Measurements from ENCODE around the gene KCNMA1. TPM values are rescaled to one million over a fixed set of nuclear protein-coding genes. Genes with fewer than 3 reads are reported as not detected.

The KCNMA1 gene
- total and polyA plus RNA-seq, 7 experiments from 2014 or later, result 0.42 TPM; not detected in 6

- Mint-ChIP-seq H3K9me3 (peaks cover 0 to 5% (median 0%) of the 10 kb centered on the region in 11 donors), H3K27ac (no peak overlapping the region), H3K4me1 (no peaks in the 10 kb centered on the region), H3K4me3 (no peak overlapping the region), H3K36me3 (no peaks in the 10 kb centered on the region), H3K27me3 (peaks cover 4 to 19% (median 12%) of the 10 kb centered on the region in 5 donors)
- no peaks in the 10 kb centered on the region for H3K27me3 ChIP-seq (ENCODE audit: control insufficient read depth in 2 of 2, insufficient read depth in 2 of 2, low read length in 2 of 2)
- H3K27ac ChIP-seq (ENCODE audit: low read depth, low read length), result no peak overlapping the region
- POLR2A ChIA-PET, result interaction anchor here (0.7 kb wide), 1 partner anchor 1365 kb away, joined by 4 read pairs; no protein-coding TSS in a partner anchor
- ATAC-seq (no peak), DNase-seq (no peak)
- H3K9me3 ChIP-seq (ENCODE audit: control insufficient read depth in 2 of 3, low read length in 3 of 3), result no peaks in the 10 kb centered on the region
- CTCF ChIA-PET, result no interaction called here
- no peak overlapping the region for H3K4me3 ChIP-seq (ENCODE audit: low read length)
- intact Hi-C loops (cut with micrococcal nuclease), result no loop called here
- no peaks in the 10 kb centered on the region for H3K36me3 ChIP-seq (ENCODE audit: control insufficient read depth in 2 of 3, insufficient read depth in 3 of 3, low read length in 3 of 3)
- no peaks in the 10 kb centered on the region for H3K4me1 ChIP-seq (ENCODE audit: control insufficient read depth in 2 of 2, insufficient read depth in 2 of 2, low read length in 2 of 2)
These were observed 347.8 kb downstream of the KCNMA1 start for GRCh38 chr10:77289790-77290189.

GRCh38 chr10:77289027-77289501, 348.5 kb downstream of the KCNMA1 start:
- no peak for ATAC-seq

DNA sequence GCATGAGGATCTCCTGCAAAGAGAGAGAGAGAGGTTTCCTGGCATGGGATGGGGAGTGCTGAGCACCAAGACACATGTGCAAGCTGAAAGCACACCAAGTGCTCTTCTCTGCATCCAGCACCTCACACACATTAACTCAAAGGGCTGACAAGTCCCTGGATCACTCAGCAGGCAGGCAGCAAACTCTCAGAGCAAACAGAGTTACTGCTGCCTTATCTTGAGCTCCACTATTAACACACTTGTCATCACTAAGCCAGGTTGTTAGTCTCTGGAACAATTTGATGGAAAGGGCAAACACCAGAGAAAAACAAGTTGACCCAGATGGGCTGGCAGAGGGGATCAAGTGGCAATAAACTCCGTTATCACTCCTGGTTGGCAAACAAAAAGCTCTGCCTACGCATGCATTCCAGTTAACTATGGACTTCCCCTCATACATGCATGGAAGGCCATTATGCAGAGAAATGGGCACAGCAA, 349.9 kb downstream of the KCNMA1 start:
- ATAC-seq, result no peak
- no peak overlapping the region for H3K4me3 Mint-ChIP-seq
- POLR2A ChIA-PET, result no interaction called here
- no peak overlapping the region for H3K27ac Mint-ChIP-seq
- CTCF ChIA-PET, result no interaction called here
- no peaks in the 10 kb centered on the region for H3K4me1 Mint-ChIP-seq
- Histone ChIP-seq H3K27me3 (ENCODE audit: control insufficient read depth in 2 of 2, insufficient read depth in 2 of 2, low read length in 2 of 2) (no peaks in the 10 kb centered on the region), H3K4me1 (ENCODE audit: control insufficient read depth in 2 of 2, insufficient read depth in 2 of 2, low read length in 2 of 2) (no peaks in the 10 kb centered on the region), H3K9me3 (ENCODE audit: control insufficient read depth in 2 of 3, low read length in 3 of 3) (no peaks in the 10 kb centered on the region), H3K4me3 (ENCODE audit: low read length) (no peak overlapping the region), H3K36me3 (ENCODE audit: control insufficient read depth in 2 of 3, insufficient read depth in 3 of 3, low read length in 3 of 3) (no peaks in the 10 kb centered on the region), H3K27ac (ENCODE audit: low read depth, low read length) (no peak overlapping the region)
- intact Hi-C loops (cut with micrococcal nuclease), result no loop called here
- H3K9me3 Mint-ChIP-seq, result peaks cover 0 to 6% (median 0%) of the 10 kb centered on the region in 11 donors
- H3K27me3 Mint-ChIP-seq, result peaks cover 7 to 27% (median 20%) of the 10 kb centered on the region in 5 donors
- H3K36me3 Mint-ChIP-seq, result no peaks in the 10 kb centered on the region
- no peak for DNase-seq

More at GRCh38 chr10:77289027-77289501, 348.5 kb downstream of the KCNMA1 start:
- Mint-ChIP-seq H3K9me3 (peaks cover 0 to 5% (median 0%) of the 10 kb centered on the region in 11 donors), H3K27ac (no peak overlapping the region), H3K4me3 (no peak overlapping the region), H3K36me3 (no peaks in the 10 kb centered on the region), H3K4me1 (no peaks in the 10 kb centered on the region), H3K27me3 (peaks cover 4 to 19% (median 12%) of the 10 kb centered on the region in 5 donors)
- no peak overlapping the region for H3K27ac ChIP-seq (ENCODE audit: low read depth, low read length)
- ChIA-PET POLR2A (no interaction called here), CTCF (no interaction called here)
- H3K27me3 ChIP-seq (ENCODE audit: control insufficient read depth in 2 of 2, insufficient read depth in 2 of 2, low read length in 2 of 2), result no peaks in the 10 kb centered on the region
- intact Hi-C loops (cut with micrococcal nuclease), result no loop called here
- no peak for DNase-seq
- H3K4me1 ChIP-seq (ENCODE audit: control insufficient read depth in 2 of 2, insufficient read depth in 2 of 2, low read length in 2 of 2), result no peaks in the 10 kb centered on the region
- H3K36me3 ChIP-seq (ENCODE audit: control insufficient read depth in 2 of 3, insufficient read depth in 3 of 3, low read length in 3 of 3), result no peaks in the 10 kb centered on the region
- H3K4me3 ChIP-seq (ENCODE audit: low read length), result no peak overlapping the region
- no peaks in the 10 kb centered on the region for H3K9me3 ChIP-seq (ENCODE audit: control insufficient read depth in 2 of 3, low read length in 3 of 3)

DNA sequence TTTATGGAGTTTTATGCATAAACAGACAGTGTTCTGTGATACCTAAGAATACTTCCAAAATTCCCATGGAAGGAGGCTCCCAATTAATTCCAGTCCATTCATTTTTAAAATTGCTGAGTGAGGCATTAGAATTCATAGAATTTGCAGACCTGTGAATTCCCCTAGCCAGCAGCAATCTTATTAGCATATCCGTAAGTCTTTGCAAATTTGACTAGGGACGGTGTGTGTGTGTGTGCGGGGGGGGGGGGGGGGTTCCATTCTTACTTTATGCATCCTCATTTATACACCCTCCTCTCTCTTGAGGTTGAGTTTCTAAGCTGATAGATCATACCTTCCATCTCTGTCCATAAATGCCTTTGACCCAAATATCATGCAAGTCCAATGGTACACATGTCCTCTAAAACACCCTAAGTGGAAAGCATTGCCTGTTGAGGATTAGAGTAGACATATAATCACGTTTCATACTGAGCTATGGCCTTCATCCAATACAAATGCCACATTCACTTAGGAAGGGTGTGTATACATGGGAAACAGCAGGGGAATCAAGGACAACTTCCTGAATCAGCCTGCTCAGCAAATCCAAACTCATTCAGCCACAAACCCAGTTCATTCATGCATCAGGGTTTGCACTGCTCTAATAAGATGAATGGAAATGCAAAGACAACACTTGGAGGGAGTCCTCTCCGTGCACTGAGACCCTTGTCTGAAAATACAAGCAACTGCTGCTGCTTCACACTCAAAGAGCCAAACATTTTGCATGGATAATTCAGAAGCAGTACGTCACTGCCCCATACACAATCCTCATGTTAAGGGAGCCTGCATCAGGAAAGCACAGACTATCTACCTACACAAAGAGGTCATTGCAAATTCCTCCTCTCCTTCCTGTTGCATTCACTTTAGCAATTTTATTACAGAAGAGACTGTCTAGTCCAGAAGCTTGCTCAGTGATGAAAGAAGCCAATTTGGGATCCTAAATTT, 350.8 kb downstream of the KCNMA1 start:
- Histone ChIP-seq H3K4me1 (ENCODE audit: control insufficient read depth in 2 of 2, insufficient read depth in 2 of 2, low read length in 2 of 2) (no peaks in the 10 kb centered on the region), H3K9me3 (ENCODE audit: control insufficient read depth in 2 of 3, low read length in 3 of 3) (no peaks in the 10 kb centered on the region), H3K4me3 (ENCODE audit: low read length) (no peak overlapping the region), H3K27me3 (ENCODE audit: control insufficient read depth in 2 of 2, insufficient read depth in 2 of 2, low read length in 2 of 2) (no peaks in the 10 kb centered on the region), H3K36me3 (ENCODE audit: control insufficient read depth in 2 of 3, insufficient read depth in 3 of 3, low read length in 3 of 3) (no peaks in the 10 kb centered on the region), H3K27ac (ENCODE audit: low read depth, low read length) (no peak overlapping the region)
- Mint-ChIP-seq H3K27ac (no peak overlapping the region), H3K27me3 (peaks cover 9 to 31% (median 16%) of the 10 kb centered on the region in 5 donors), H3K9me3 (peaks cover 0 to 6% (median 0%) of the 10 kb centered on the region in 11 donors), H3K4me3 (no peak overlapping the region), H3K36me3 (no peaks in the 10 kb centered on the region), H3K4me1 (peaks cover 0 to 5% (median 0%) of the 10 kb centered on the region in 7 donors)
- ChIA-PET CTCF (no interaction called here), POLR2A (no interaction called here)
- intact Hi-C loops (cut with micrococcal nuclease), result no loop called here
- ATAC-seq, result no peak
- DNase-seq, result no peak

- intact Hi-C loops (cut with micrococcal nuclease), result no loop called here
- Histone ChIP-seq H3K36me3 (ENCODE audit: control insufficient read depth in 2 of 3, insufficient read depth in 3 of 3, low read length in 3 of 3) (no peaks in the 10 kb centered on the region), H3K4me3 (ENCODE audit: low read length) (no peak overlapping the region), H3K4me1 (ENCODE audit: control insufficient read depth in 2 of 2, insufficient read depth in 2 of 2, low read length in 2 of 2) (peaks cover 0 to 9% of the 10 kb centered on the region in 2 donors), H3K27ac (ENCODE audit: low read depth, low read length) (no peak overlapping the region), H3K27me3 (ENCODE audit: control insufficient read depth in 2 of 2, insufficient read depth in 2 of 2, low read length in 2 of 2) (no peaks in the 10 kb centered on the region), H3K9me3 (ENCODE audit: control insufficient read depth in 2 of 3, low read length in 3 of 3) (no peaks in the 10 kb centered on the region)
- peaks cover 0 to 6% (median 0%) of the 10 kb centered on the region in 11 donors for H3K9me3 Mint-ChIP-seq
- H3K27me3 Mint-ChIP-seq, result peaks cover 12 to 40% (median 20%) of the 10 kb centered on the region in 5 donors
- ChIA-PET POLR2A (no interaction called here), CTCF (no interaction called here)
- no peak overlapping the region for H3K27ac Mint-ChIP-seq
- H3K36me3 Mint-ChIP-seq, result no peaks in the 10 kb centered on the region
- H3K4me3 Mint-ChIP-seq, result no peak overlapping the region
- DNase-seq, result no peak
- H3K4me1 Mint-ChIP-seq, result peaks cover 0 to 5% (median 0%) of the 10 kb centered on the region in 7 donors
- no peak for ATAC-seq
These were observed 352.0 kb downstream of the KCNMA1 start for GRCh38 chr10:77285529-77286182.

DNA sequence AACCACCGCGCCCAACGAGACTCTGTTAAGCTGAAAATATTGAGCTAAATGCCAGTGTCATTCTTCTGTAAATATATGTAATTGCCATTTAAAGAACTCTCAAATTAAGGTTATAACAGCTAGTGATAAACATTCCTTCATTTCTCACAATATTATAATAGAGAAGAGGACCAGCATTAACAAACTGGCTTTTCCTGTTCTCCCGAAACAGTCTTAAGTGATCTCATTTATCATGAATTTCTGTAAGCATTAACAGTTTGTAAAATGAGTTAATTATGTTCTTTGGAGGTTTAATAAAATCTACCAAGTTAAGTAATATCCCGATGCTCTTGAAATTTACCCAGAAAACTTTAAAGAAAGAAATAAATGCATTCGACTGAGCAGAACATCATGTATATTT, 352.8 kb downstream of the KCNMA1 start:
- POLR2A ChIA-PET, result no interaction called here
- no peak for DNase-seq
- H3K4me1 Mint-ChIP-seq, result peaks cover 0 to 5% (median 0%) of the 10 kb centered on the region in 7 donors

More for the DNA sequence above, 352.8 kb downstream of the KCNMA1 start:
- no peak overlapping the region for H3K4me3 Mint-ChIP-seq
- peaks cover 0 to 6% (median 3%) of the 10 kb centered on the region in 11 donors for H3K9me3 Mint-ChIP-seq
- CTCF ChIA-PET, result no interaction called here
- H3K4me3 ChIP-seq (ENCODE audit: low read length), result no peak overlapping the region
- no peak overlapping the region for H3K27ac Mint-ChIP-seq
- intact Hi-C loops (cut with micrococcal nuclease), result no loop called here
- H3K27ac ChIP-seq (ENCODE audit: low read depth, low read length), result no peak overlapping the region
- peaks cover 12 to 40% (median 23%) of the 10 kb centered on the region in 5 donors for H3K27me3 Mint-ChIP-seq
- no peaks in the 10 kb centered on the region for H3K36me3 ChIP-seq (ENCODE audit: control insufficient read depth in 2 of 3, insufficient read depth in 3 of 3, low read length in 3 of 3)
- peaks cover 0 to 17% of the 10 kb centered on the region in 2 donors for H3K4me1 ChIP-seq (ENCODE audit: control insufficient read depth in 2 of 2, insufficient read depth in 2 of 2, low read length in 2 of 2)
- no peaks in the 10 kb centered on the region for H3K27me3 ChIP-seq (ENCODE audit: control insufficient read depth in 2 of 2, insufficient read depth in 2 of 2, low read length in 2 of 2)
- H3K9me3 ChIP-seq (ENCODE audit: control insufficient read depth in 2 of 3, low read length in 3 of 3), result no peaks in the 10 kb centered on the region
- no peak for ATAC-seq
- no peaks in the 10 kb centered on the region for H3K36me3 Mint-ChIP-seq

Measured in naive thymus-derived CD4-positive, alpha-beta T cell (primary cell).